Testis (tissue), 3 donors: ENCODE data around the gene SPRN. TPM values are rescaled to one million over a fixed set of nuclear protein-coding genes. Genes with fewer than 3 reads are reported as not detected.
"Not testable (repeated sequence)": the region's sequence is repeated elsewhere in the genome, so short reads cannot be mapped to it uniquely, and the experiment has no call there.

Source experiments
- DNase-seq: peaks from one replicate; pipeline ENCODE4 v3.0.0-alpha.2; 2019
- H3K27ac ChIP-seq, 2 donors: fragments of 200-600 bp; sonication (generic); one replicate each; pipeline ENCODE4 v1.5.1; 2019
- H3K27me3 ChIP-seq: fragments of 200-600 bp; sonication (generic); one replicate; pipeline ENCODE4 v1.5.1; 2019
- H3K36me3 ChIP-seq: fragments of 200-600 bp; sonication (generic); one replicate; pipeline ENCODE4 v1.5.1; 2017; ENCODE audit warnings: low read depth; ENCODE audit errors: missing control alignments
- H3K4me1 ChIP-seq: fragments of 200-600 bp; sonication (generic); one replicate; pipeline ENCODE4 v1.5.1; 2019
- H3K4me3 ChIP-seq, 2 donors: fragments of 200-600 bp; sonication (generic); one replicate each; pipeline ENCODE4 v1.5.1; 2017 to 2019
- H3K9me3 ChIP-seq: fragments of 200-600 bp; sonication (generic); one replicate; pipeline ENCODE4 v1.5.1; 2017
- POLR2A ChIP-seq: fragments of 450-650 bp; IDR thresholded peaks from one replicate; pipeline ENCODE4 v1.6.1; 2017; ENCODE audit warnings: antibody characterized with exemption, mild to moderate bottlenecking, moderate library complexity
- WGBS, 2 donors: methylation state at CpG; one replicate each; pipeline ENCODE4 v1.1.5; 2018; 5-methylcytosine and 5-hydroxymethylcytosine counted together
- intact Hi-C: fragments of 100-400 bp; cut with DNase I; formaldehyde crosslinking; loops from one replicate; pipeline ENCODE4 v1.15.1; 2023; ENCODE audit warnings: low total_unique reads
- polyA plus RNA-seq: library from polyadenylated mRNA; stranded (reverse); fragments of 350-450 nt; fragmentation: Illumina TruSeq; extraction: RNeasy Lipid Tissue Mini Kit (QIAGEN cat#74804); gene quantifications from one replicate; pipeline ENCODE4 v1.2.3, GENCODE V29; 2014; ENCODE audit warnings: low read depth, low replicate concordance; ENCODE audit not compliant: insufficient read depth
- total RNA-seq, 2 donors: library from RNA; depleted of rRNA; stranded (reverse); fragments of >200 nt; gene quantifications; one replicate each; pipeline ENCODE4 v1.2.3, GENCODE V29; 2016
- TF ChIP-seq, protein P1 (sequence below), 3 experiments: fragments of 450-650 bp in 2 of 3; fragments of 200-600 bp in 1 of 3; sonication (generic) in 1 of 3; IDR thresholded peaks; one replicate each; pipeline ENCODE4 v1.5.1; 2016 to 2019; ENCODE audit warnings: antibody characterized with exemption in 3 of 3, mild to moderate bottlenecking in 2 of 3, moderate library complexity in 1 of 3

The SPRN gene
- total and polyA plus RNA-seq, 3 donors from 2014 or later, result 1.7 to 2.7 (median 1.8) TPM

DNA sequence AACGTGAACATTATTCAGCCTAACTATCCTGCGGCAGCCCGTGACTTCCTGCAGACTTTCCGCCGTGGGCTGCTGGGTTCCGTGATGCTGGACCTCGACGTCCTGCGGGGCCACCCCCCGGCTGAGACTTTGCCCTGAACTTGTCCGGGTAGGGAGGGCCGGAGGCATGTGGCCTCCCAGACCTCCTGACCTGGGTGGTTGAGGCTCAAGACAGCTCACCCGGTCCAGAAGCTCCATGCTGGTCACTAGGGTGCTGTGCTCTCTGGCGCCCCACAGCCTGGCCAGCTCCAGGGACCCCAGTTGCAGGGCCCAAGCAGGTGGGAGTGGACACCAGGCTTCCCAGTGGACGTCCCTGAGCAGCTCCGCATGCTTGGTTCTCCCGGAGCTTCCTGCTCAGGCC is 4.4 kb downstream of the SPRN start:
- no peak overlapping the region for H3K27ac ChIP-seq
- 93 to 96% methylated on average over 10 to 17 of the region's 17 CpGs for WGBS, 2 donors
- no peaks in the 10 kb centered on the region for H3K27me3 ChIP-seq
- H3K36me3 ChIP-seq, result no peaks in the 10 kb centered on the region
- DNase-seq, result no peak
- H3K4me3 ChIP-seq, result no peak overlapping the region
- TF ChIP-seq POLR2A, result no peak
- TF ChIP-seq, protein P1, sequence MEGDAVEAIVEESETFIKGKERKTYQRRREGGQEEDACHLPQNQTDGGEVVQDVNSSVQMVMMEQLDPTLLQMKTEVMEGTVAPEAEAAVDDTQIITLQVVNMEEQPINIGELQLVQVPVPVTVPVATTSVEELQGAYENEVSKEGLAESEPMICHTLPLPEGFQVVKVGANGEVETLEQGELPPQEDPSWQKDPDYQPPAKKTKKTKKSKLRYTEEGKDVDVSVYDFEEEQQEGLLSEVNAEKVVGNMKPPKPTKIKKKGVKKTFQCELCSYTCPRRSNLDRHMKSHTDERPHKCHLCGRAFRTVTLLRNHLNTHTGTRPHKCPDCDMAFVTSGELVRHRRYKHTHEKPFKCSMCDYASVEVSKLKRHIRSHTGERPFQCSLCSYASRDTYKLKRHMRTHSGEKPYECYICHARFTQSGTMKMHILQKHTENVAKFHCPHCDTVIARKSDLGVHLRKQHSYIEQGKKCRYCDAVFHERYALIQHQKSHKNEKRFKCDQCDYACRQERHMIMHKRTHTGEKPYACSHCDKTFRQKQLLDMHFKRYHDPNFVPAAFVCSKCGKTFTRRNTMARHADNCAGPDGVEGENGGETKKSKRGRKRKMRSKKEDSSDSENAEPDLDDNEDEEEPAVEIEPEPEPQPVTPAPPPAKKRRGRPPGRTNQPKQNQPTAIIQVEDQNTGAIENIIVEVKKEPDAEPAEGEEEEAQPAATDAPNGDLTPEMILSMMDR (IDR thresholded peaks at IDR 0.05), result no peak
- no peaks in the 10 kb centered on the region for H3K9me3 ChIP-seq
- H3K4me1 ChIP-seq, result no peaks in the 10 kb centered on the region
- intact Hi-C loops, result loop anchor here (10.0 kb wide), 1 partner anchor 155 kb away; no protein-coding TSS in a partner anchor

DNA sequence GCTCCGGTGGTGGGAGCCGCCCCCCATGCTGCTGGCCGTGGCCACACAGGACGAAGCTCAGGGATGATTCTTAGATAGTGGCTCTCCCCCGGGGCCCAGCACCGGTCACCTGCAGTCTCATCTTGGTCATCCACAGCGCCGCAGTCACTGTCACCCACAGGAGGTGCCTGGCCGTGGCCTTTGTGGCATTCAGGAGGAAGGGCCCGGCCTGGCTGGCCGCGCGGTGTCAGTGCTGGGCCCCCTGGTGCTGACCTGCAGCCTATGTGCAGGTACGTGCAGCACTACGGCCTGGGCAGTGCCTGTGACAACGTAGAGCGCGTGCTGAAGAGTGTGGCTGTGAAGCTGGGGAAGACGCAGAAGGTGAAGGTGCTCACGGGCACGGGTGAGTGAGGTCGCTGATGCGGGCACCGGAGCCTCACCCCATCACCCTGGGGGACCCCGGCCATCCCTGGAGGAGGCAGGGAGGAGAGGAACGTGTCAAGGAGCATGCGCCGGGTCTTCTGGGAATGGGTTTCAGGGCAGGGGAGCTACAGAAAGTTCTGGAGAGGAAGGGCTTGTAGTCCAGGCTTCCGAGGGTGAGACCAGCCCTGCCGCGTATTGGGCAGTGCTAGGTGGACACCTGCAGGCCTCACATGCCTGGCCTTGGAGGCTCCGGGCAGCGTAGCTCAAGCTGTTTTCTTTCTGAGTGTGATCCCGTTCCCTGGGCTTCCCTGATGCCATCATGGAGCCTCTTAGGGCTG is 5.0 kb downstream of the SPRN start:
- H3K27me3 ChIP-seq, result no peaks in the 10 kb centered on the region
- 91 to 93% methylated on average over 21 to 34 of the region's 34 CpGs for WGBS, 2 donors
- no peak for DNase-seq
- H3K9me3 ChIP-seq, result no peaks in the 10 kb centered on the region
- no peak overlapping the region for H3K4me3 ChIP-seq
- H3K36me3 ChIP-seq, result no peaks in the 10 kb centered on the region
- intact Hi-C loops, result no loop called here
- TF ChIP-seq POLR2A, result no peak
- TF ChIP-seq, protein P1 (IDR thresholded peaks at IDR 0.05), result no peak
- H3K4me1 ChIP-seq, result no peaks in the 10 kb centered on the region
- H3K27ac ChIP-seq, result no peak overlapping the region

DNA sequence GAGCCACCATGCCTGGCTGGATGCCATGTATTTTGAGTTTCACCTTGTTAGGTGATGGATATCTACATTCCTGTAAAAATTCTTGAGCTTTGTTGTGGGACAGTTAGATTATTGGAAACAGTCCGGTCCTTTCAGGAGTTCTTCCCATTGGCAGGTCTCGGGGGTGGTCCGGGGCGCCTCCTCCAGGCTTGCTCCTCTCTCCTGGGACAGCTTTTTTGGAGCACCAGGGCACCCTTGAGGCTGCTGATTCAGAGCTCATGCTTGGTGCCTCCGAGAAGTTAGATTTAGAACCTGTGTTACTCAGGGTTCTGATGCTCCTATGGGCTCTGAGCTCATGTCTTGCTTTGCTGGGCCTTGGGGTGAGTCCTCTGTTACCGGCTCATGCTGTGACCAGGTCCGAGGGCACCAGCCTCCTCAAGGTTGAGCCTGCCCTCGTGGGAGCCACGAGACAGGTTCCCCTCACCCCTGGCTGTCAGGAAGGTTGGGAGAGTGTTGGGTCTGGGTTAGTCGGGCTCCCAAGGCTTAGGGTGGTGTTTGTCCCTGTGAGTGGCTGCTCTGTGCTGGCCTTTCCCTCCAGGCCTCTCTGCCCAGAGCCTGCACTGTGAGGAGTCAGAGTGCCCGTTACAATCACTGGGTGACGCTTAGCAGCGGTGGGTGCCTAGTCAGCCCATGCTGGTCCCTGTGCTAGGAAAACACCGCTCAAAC is 6.0 kb downstream of the SPRN start:
- WGBS, 2 donors, result 96 to 97% methylated on average over 6 to 14 of the region's 14 CpGs
- Histone ChIP-seq H3K4me3 (no peak overlapping the region), H3K27me3 (no peaks in the 10 kb centered on the region), H3K27ac (no peak overlapping the region), H3K9me3 (no peaks in the 10 kb centered on the region), H3K36me3 (no peaks in the 10 kb centered on the region), H3K4me1 (no peaks in the 10 kb centered on the region)
- DNase-seq, result no peak
- no peak for TF ChIP-seq POLR2A
- TF ChIP-seq, protein P1 (IDR thresholded peaks at IDR 0.05), result no peak
- intact Hi-C loops, result no loop called here

DNA sequence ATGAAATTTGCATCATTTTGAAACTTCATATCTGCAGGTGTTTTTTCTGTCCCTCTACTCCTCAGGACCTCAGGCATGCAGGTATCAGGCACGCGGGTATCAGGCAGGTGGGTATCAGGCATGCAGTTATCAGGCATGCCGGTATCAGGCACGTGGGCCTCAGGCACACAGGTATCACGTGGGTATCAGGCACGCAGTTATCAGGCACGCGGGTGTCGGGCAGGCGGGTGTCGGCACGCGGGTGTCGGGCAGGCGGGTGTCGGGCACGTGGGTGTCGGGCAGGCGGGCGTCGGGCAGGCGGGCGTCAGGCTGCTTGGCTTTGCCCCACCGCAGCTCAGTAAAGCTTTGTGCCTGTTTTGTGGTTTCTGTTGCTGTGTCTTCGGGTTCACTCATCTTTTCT is 8.7 kb downstream of the SPRN start:
- 91 to 95% methylated on average over 25 of the region's 25 CpGs for WGBS, 2 donors
- Histone ChIP-seq H3K9me3 (no peaks in the 10 kb centered on the region), H3K4me1 (no peaks in the 10 kb centered on the region), H3K27me3 (no peaks in the 10 kb centered on the region), H3K27ac (no peak overlapping the region), H3K4me3 (no peak overlapping the region), H3K36me3 (no peaks in the 10 kb centered on the region)
- DNase-seq, result no peak
- intact Hi-C loops, result no loop called here
- TF ChIP-seq POLR2A, result no peak
- TF ChIP-seq, protein P1 (IDR thresholded peaks at IDR 0.05), result no peak

DNA sequence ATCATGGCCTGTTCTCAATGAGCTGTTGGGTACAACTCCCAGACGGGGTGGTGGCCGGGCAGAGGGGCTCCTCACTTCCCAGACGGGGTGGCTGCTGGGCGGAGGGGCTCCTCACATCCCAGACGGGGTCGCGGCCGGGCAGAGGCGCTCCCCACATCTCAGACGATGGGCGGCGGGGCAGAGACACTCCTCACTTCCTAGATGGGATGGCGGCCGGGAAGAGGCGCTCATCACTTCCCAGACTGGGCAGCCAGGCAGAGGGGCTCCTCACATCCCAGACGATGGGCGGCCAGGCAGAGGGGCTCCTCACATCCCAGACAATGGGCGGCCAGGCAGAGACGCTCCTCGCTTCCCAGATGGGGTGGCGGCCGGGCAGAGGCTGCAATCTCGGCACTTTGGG is 10.0 kb downstream of the SPRN start:
- intact Hi-C loops, DNase-seq, H3K4me1 ChIP-seq, H3K36me3 ChIP-seq, H3K9me3 ChIP-seq, H3K27ac ChIP-seq, H3K27me3 ChIP-seq, H3K4me3 ChIP-seq: not testable (repeated sequence)
- 98% methylated on average over 22 of the region's 23 CpGs; no CpG with 5 or more reads in 1 of the 2 donors for WGBS, 2 donors
